OCI-LY1 (cell line): Measurements from ENCODE around the gene MSI1.

Source experiments
- H2AFZ ChIP-seq: fragments of 200-600 bp; sonication (generic), shearing (Covaris generic); 2 replicates; pipeline ENCODE4 v1.6.0; 2014; ENCODE audit warnings: antibody characterized with exemption, mild to moderate bottlenecking, low read length
- H3F3A ChIP-seq: fragments of 200-600 bp; sonication (generic), shearing (Covaris generic); 2 replicates; pipeline ENCODE4 v1.6.0; 2014; ENCODE audit warnings: mild to moderate bottlenecking, antibody characterized with exemption, low read length, moderate library complexity; ENCODE audit not compliant: insufficient read depth
- H3K27ac ChIP-seq: fragments of 200-600 bp; sonication (generic); 2 replicates; pipeline ENCODE4 v1.5.1; 2014; ENCODE audit warnings: low read length, mixed run types, mild to moderate bottlenecking, low read depth; ENCODE audit not compliant: poor library complexity, severe bottlenecking
- H3K27me3 ChIP-seq: fragments of 200-600 bp; sonication (generic); 2 replicates; pipeline ENCODE4 v1.6.0; 2014; ENCODE audit warnings: antibody characterized with exemption, mild to moderate bottlenecking, low read length, moderate library complexity; ENCODE audit not compliant: insufficient read depth
- H3K36me3 ChIP-seq: fragments of 200-600 bp; sonication (generic); 2 replicates; pipeline ENCODE4 v1.6.1; 2014; ENCODE audit warnings: mild to moderate bottlenecking, antibody characterized with exemption, low read length, moderate library complexity, mixed read lengths; ENCODE audit not compliant: insufficient read depth
- H3K4me1 ChIP-seq: fragments of 200-600 bp; sonication (generic); 2 replicates; pipeline ENCODE4 v1.5.1; 2014; ENCODE audit warnings: mild to moderate bottlenecking, low read length, moderate library complexity; ENCODE audit not compliant: insufficient read depth, severe bottlenecking
- H3K4me2 ChIP-seq: fragments of 200-600 bp; sonication (generic), shearing (Covaris generic); 2 replicates; pipeline ENCODE4 v1.6.1; 2014; ENCODE audit warnings: low read length
- H3K4me3 ChIP-seq: fragments of 200-600 bp; sonication (generic); 2 replicates; pipeline ENCODE4 v1.5.1; 2014; ENCODE audit warnings: low read length, low read depth, mild to moderate bottlenecking, mixed read lengths; ENCODE audit not compliant: poor library complexity, severe bottlenecking
- H3K79me2 ChIP-seq: fragments of 200-600 bp; shearing (Covaris generic); 2 replicates; pipeline ENCODE4 v1.6.1; 2016; ENCODE audit warnings: mixed run types, low read length, mixed read lengths; ENCODE audit not compliant: insufficient read depth
- H3K9ac ChIP-seq: fragments of 200-600 bp; sonication (generic), shearing (Covaris generic); 2 replicates; pipeline ENCODE4 v1.6.1; 2014; ENCODE audit warnings: mild to moderate bottlenecking, low read length, mixed read lengths
- H3K9me2 ChIP-seq: fragments of 200-600 bp; sonication (generic), shearing (Covaris generic); 2 replicates; pipeline ENCODE4 v1.6.1; 2014; ENCODE audit warnings: low read depth, mild to moderate bottlenecking, low read length, mixed read lengths
- H3K9me3 ChIP-seq: fragments of 200-600 bp; shearing (Covaris generic); 2 replicates; pipeline ENCODE4 v1.6.1; 2014; ENCODE audit warnings: low read length, mixed read lengths
- H4K20me1 ChIP-seq: fragments of 200-600 bp; sonication (generic), shearing (Covaris generic); 2 replicates; pipeline ENCODE4 v1.6.0; 2016; ENCODE audit warnings: mild to moderate bottlenecking, low read length; ENCODE audit not compliant: insufficient read depth
- EZH2 ChIP-seq: fragments of 200-600 bp; sonication (generic), shearing (Covaris generic); IDR thresholded peaks from 2 replicates; pipeline ENCODE4 v1.8.0; 2017; ENCODE audit warnings: borderline replicate concordance, mixed run types, mild to moderate bottlenecking, antibody characterized with exemption, low read length, moderate library complexity, mixed read lengths
- TF ChIP-seq, protein P1 (sequence below): fragments of 200-600 bp; sonication (generic), shearing (Covaris generic); IDR thresholded peaks from 2 replicates; pipeline ENCODE4 v1.5.1; 2017; ENCODE audit warnings: mild to moderate bottlenecking, antibody characterized with exemption, low read length, moderate library complexity, mixed read lengths

Gene MSI1

DNA sequence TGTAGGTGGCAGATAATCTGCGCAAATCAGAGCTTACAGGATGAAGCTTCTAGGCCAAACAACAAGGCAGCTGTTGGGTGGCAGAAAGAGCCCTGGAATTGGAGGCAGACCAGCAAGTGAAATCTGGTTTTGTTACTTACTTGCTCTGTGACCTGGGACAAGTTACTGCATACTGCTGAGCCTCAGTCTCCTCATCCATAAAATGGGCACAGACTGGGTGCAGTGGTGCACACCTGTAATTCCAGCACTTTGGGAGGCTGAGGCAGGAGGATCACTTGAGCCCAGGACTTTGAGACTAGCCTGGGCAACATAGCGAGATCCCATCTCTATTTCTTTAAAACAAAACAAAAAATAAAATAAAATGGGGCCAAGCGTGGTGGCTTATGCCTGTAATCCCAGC, 37.6 kb upstream of the MSI1 start:
- H3K79me2 ChIP-seq = no peaks in the 10 kb centered on the region
- H3K36me3 ChIP-seq = no peaks in the 10 kb centered on the region
- H3K27me3 ChIP-seq = no peaks in the 10 kb centered on the region
- H4K20me1 ChIP-seq = no peaks in the 10 kb centered on the region
- no peaks in the 10 kb centered on the region for H3K4me1 ChIP-seq
- no peak overlapping the region for H3K9ac ChIP-seq
- H2AFZ ChIP-seq = no peak overlapping the region
- no peak for TF ChIP-seq EZH2
- TF ChIP-seq, protein P1, sequence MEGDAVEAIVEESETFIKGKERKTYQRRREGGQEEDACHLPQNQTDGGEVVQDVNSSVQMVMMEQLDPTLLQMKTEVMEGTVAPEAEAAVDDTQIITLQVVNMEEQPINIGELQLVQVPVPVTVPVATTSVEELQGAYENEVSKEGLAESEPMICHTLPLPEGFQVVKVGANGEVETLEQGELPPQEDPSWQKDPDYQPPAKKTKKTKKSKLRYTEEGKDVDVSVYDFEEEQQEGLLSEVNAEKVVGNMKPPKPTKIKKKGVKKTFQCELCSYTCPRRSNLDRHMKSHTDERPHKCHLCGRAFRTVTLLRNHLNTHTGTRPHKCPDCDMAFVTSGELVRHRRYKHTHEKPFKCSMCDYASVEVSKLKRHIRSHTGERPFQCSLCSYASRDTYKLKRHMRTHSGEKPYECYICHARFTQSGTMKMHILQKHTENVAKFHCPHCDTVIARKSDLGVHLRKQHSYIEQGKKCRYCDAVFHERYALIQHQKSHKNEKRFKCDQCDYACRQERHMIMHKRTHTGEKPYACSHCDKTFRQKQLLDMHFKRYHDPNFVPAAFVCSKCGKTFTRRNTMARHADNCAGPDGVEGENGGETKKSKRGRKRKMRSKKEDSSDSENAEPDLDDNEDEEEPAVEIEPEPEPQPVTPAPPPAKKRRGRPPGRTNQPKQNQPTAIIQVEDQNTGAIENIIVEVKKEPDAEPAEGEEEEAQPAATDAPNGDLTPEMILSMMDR = no peak
- no peaks in the 10 kb centered on the region for H3K9me3 ChIP-seq
- no peak overlapping the region for H3K4me3 ChIP-seq
- H3K9me2 ChIP-seq = no peaks in the 10 kb centered on the region
- H3F3A ChIP-seq = no peaks in the 10 kb centered on the region
- no peak overlapping the region for H3K27ac ChIP-seq
- H3K4me2 ChIP-seq = no peak overlapping the region

DNA sequence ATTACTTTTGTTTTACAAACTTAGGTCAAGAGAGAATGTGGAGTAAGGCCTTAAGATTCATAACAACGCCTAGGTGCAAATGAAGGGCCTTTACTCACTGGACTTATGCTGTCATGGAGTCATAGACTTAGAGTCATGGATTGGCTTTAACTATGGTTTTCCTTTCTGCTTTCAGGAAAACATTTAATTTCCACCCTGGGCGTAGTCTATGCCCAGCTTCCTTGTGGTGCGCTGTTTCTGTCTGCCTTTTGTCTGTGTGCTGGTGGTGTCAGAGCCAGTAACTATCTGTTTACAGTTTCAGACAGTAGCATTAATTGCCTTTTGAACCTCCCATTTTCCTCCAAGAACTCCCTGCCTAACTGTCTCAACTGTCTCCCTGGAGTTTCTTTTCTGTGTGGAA, 37.1 kb upstream of the MSI1 start:
- TF ChIP-seq, protein P1 = no peak
- no peak for TF ChIP-seq EZH2
- no peak overlapping the region for H3K27ac ChIP-seq
- H4K20me1 ChIP-seq = no peaks in the 10 kb centered on the region
- no peak overlapping the region for H2AFZ ChIP-seq
- H3F3A ChIP-seq = no peaks in the 10 kb centered on the region
- H3K79me2 ChIP-seq = no peaks in the 10 kb centered on the region
- H3K4me2 ChIP-seq = no peak overlapping the region
- no peak overlapping the region for H3K4me3 ChIP-seq
- H3K9me2 ChIP-seq = no peaks in the 10 kb centered on the region
- H3K36me3 ChIP-seq = no peaks in the 10 kb centered on the region
- no peaks in the 10 kb centered on the region for H3K27me3 ChIP-seq
- no peaks in the 10 kb centered on the region for H3K4me1 ChIP-seq
- H3K9me3 ChIP-seq = no peaks in the 10 kb centered on the region
- no peak overlapping the region for H3K9ac ChIP-seq

DNA sequence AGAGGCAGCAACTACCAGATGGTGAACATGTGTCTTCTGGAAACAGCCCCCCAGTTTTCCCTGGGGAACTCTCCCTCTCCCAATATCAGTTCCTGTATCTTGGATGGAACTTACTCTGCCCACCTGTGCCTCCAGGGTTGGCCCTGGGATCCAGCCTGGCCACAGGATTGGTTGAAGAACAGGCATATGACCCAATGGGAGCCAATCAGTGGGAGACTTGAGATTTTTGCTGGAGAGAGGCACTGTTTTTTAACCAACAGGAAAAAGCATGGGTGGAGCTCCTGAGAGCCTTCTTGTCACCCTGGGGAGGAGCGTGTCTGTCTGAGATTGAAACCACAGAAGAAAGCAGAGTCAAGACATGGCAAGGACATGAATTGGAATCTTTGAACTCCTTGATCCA, 35.3 kb upstream of the MSI1 start:
- Histone ChIP-seq H4K20me1 (no peaks in the 10 kb centered on the region), H3K9me2 (no peaks in the 10 kb centered on the region), H3K79me2 (no peaks in the 10 kb centered on the region), H3F3A (no peaks in the 10 kb centered on the region), H2AFZ (no peak overlapping the region), H3K36me3 (no peaks in the 10 kb centered on the region), H3K9me3 (no peaks in the 10 kb centered on the region), H3K27ac (no peak overlapping the region), H3K4me1 (no peaks in the 10 kb centered on the region), H3K4me3 (no peak overlapping the region), H3K27me3 (no peaks in the 10 kb centered on the region), H3K4me2 (no peak overlapping the region), H3K9ac (no peak overlapping the region)
- TF ChIP-seq, protein P1 = no peak
- TF ChIP-seq EZH2 = no peak
